Skeletal muscle cell (primary cell): ENCODE measurements around the gene SMAD1.
"Not testable (repeated sequence)": the region's sequence is repeated elsewhere in the genome, so short reads cannot be mapped to it uniquely, and the experiment has no call there.

ENCODE experiments used
- DNase-seq: peaks from one replicate; pipeline ENCODE4 v3.0.0-alpha.2; 2010; ENCODE audit warnings: low read depth
- H3K4me3 ChIP-seq: 2 replicates; pipeline ENCODE4 v1.5.1; 2011; ENCODE audit warnings: low read depth, mild to moderate bottlenecking, control low read depth, low read length, moderate library complexity

SMAD1 gene

GRCh38 chr4:145546175-145546915 lies 64.7 kb downstream of the SMAD1 start:
- DNase-seq = no peak
- no peak overlapping the region for H3K4me3 ChIP-seq

GRCh38 chr4:145551660-145552059 lies 70.0 kb downstream of the SMAD1 start:
- no peak for DNase-seq
- H3K4me3 ChIP-seq = no peak overlapping the region

GRCh38 chr4:145552181-145552822 lies 70.6 kb downstream of the SMAD1 start:
- no peak overlapping the region for H3K4me3 ChIP-seq
- no peak for DNase-seq

GRCh38 chr4:145553375-145553774 lies 71.7 kb downstream of the SMAD1 start:
- H3K4me3 ChIP-seq = no peak overlapping the region
- DNase-seq = no peak

GRCh38 chr4:145554691-145555090 lies 73.0 kb downstream of the SMAD1 start:
- DNase-seq = no peak

GRCh38 chr4:145557720-145558119 lies 76.1 kb downstream of the SMAD1 start:
- no peak for DNase-seq
- no peak overlapping the region for H3K4me3 ChIP-seq

More at GRCh38 chr4:145554691-145555090, 73.0 kb downstream of the SMAD1 start:
- H3K4me3 ChIP-seq = no peak overlapping the region

- no peak overlapping the region for H3K4me3 ChIP-seq
Measured at GRCh38 chr4:145563293-145563985, 81.8 kb downstream of the SMAD1 start.

GRCh38 chr4:145564540-145564939 lies 82.9 kb downstream of the SMAD1 start:
- DNase-seq = no peak

More at GRCh38 chr4:145563293-145563985, 81.8 kb downstream of the SMAD1 start:
- no peak for DNase-seq

GRCh38 chr4:145565328-145565727 lies 83.7 kb downstream of the SMAD1 start:
- H3K4me3 ChIP-seq = no peak overlapping the region
- DNase-seq = peak; percentile 47

More at GRCh38 chr4:145564540-145564939, 82.9 kb downstream of the SMAD1 start:
- H3K4me3 ChIP-seq = no peak overlapping the region

GRCh38 chr4:145566086-145566708 lies 84.5 kb downstream of the SMAD1 start:
- no peak overlapping the region for H3K4me3 ChIP-seq
- DNase-seq = no peak

- no peak overlapping the region for H3K4me3 ChIP-seq
- DNase-seq = no peak
Measured at GRCh38 chr4:145566768-145567167, 85.1 kb downstream of the SMAD1 start.

GRCh38 chr4:145567516-145567915 lies 85.9 kb downstream of the SMAD1 start:
- no peak overlapping the region for H3K4me3 ChIP-seq
- DNase-seq = peak; percentile 4

GRCh38 chr4:145574546-145574945 lies 92.9 kb downstream of the SMAD1 start:
- H3K4me3 ChIP-seq, DNase-seq: not testable (repeated sequence)

- no peak overlapping the region for H3K4me3 ChIP-seq
- DNase-seq = no peak
Measured at GRCh38 chr4:145580906-145581305, 99.3 kb downstream of the SMAD1 start.

GRCh38 chr4:145583191-145584055 lies 101.8 kb downstream of the SMAD1 start:
- DNase-seq = no peak
- H3K4me3 ChIP-seq = no peak overlapping the region

GRCh38 chr4:145587088-145587754 lies 105.6 kb downstream of the SMAD1 start:
- H3K4me3 ChIP-seq = no peak overlapping the region
- no peak for DNase-seq

GRCh38 chr4:145589381-145589780 lies 107.7 kb downstream of the SMAD1 start:
- not testable (repeated sequence) for DNase-seq

GRCh38 chr4:145589916-145590702 lies 108.5 kb downstream of the SMAD1 start:
- H3K4me3 ChIP-seq = no peak overlapping the region
- no peak for DNase-seq

More at GRCh38 chr4:145589381-145589780, 107.7 kb downstream of the SMAD1 start:
- not testable (repeated sequence) for H3K4me3 ChIP-seq
